Transverse colon (tissue), 3 donors: ENCODE data around the gene AOAH.

Experiments
- EP300 ChIP-seq: sonication (generic); formaldehyde crosslinking; IDR thresholded peaks from one replicate; pipeline ENCODE4 v1.6.1; 2017; ENCODE audit warnings: antibody characterized with exemption, low read depth
- POLR2A ChIP-seq: fragments of 450-650 bp; IDR thresholded peaks from one replicate; pipeline ENCODE4 v1.6.1; 2016; ENCODE audit warnings: antibody characterized with exemption, mild to moderate bottlenecking, moderate library complexity
- TF ChIP-seq, protein P1 (sequence below), 5 experiments: fragments of 200-600 bp in 3 of 5; fragments of 450-650 bp in 2 of 5; sonication (generic) in 3 of 5; IDR thresholded peaks; 1 replicate in 2 of 5; 2 replicates in 3 of 5; pipeline ENCODE4 v1.5.1; 2016 to 2017; ENCODE audit warnings: antibody characterized with exemption in 5 of 5, inconsistent platforms in 3 of 5, mild to moderate bottlenecking in 2 of 5, moderate library complexity in 1 of 5

- TF ChIP-seq, protein P1, sequence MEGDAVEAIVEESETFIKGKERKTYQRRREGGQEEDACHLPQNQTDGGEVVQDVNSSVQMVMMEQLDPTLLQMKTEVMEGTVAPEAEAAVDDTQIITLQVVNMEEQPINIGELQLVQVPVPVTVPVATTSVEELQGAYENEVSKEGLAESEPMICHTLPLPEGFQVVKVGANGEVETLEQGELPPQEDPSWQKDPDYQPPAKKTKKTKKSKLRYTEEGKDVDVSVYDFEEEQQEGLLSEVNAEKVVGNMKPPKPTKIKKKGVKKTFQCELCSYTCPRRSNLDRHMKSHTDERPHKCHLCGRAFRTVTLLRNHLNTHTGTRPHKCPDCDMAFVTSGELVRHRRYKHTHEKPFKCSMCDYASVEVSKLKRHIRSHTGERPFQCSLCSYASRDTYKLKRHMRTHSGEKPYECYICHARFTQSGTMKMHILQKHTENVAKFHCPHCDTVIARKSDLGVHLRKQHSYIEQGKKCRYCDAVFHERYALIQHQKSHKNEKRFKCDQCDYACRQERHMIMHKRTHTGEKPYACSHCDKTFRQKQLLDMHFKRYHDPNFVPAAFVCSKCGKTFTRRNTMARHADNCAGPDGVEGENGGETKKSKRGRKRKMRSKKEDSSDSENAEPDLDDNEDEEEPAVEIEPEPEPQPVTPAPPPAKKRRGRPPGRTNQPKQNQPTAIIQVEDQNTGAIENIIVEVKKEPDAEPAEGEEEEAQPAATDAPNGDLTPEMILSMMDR (IDR thresholded peaks at IDR 0.05) = no peak
- TF ChIP-seq EP300 (no peak), POLR2A (no peak)
These were observed 260.0 kb downstream of the AOAH start for GRCh38 chr7:36464271-36464670.
